ENCODE data around the gene ATP2B2. TPM values are rescaled to one million over a fixed set of nuclear protein-coding genes. Genes with fewer than 3 reads are reported as not detected.

The ATP2B2 gene
- total RNA-seq, 2 donors from 2014 or later: 0.07 to 0.11 TPM

GRCh38 chr3:10519236-10519635 is 13.8 kb upstream of the ATP2B2 start:
- no peak overlapping the region for H3K27ac ChIP-seq
- DNase-seq: no peak
- H3K9ac ChIP-seq (ENCODE audit: low read depth in 2 of 2, low read length in 2 of 2): no peak overlapping the region
- no peaks in the 10 kb centered on the region for H3K9me3 ChIP-seq
- intact Hi-C loops (cut with DNase I): no loop called here
- H3K4me3 ChIP-seq: no peak overlapping the region
- no peaks in the 10 kb centered on the region for H3K4me1 ChIP-seq
- no peaks in the 10 kb centered on the region for H3K27me3 ChIP-seq
- TF ChIP-seq CTCF (IDR thresholded peaks at IDR 0.05): no peak
- H3K36me3 ChIP-seq: no peaks in the 10 kb centered on the region

GRCh38 chr3:10518506-10519150 is 13.2 kb upstream of the ATP2B2 start:
- no peak overlapping the region for H3K9ac ChIP-seq (ENCODE audit: low read depth in 2 of 2, low read length in 2 of 2)
- TF ChIP-seq CTCF (IDR thresholded peaks at IDR 0.05): no peak
- intact Hi-C loops (cut with DNase I): no loop called here
- no peaks in the 10 kb centered on the region for H3K4me1 ChIP-seq
- H3K36me3 ChIP-seq: no peaks in the 10 kb centered on the region
- H3K27ac ChIP-seq: no peak overlapping the region
- no peaks in the 10 kb centered on the region for H3K9me3 ChIP-seq
- H3K27me3 ChIP-seq: no peaks in the 10 kb centered on the region
- no peak overlapping the region for H3K4me3 ChIP-seq
- no peak for DNase-seq

- H3K27me3 ChIP-seq: no peaks in the 10 kb centered on the region
- H3K27ac ChIP-seq: no peak overlapping the region
- no peak for TF ChIP-seq CTCF (IDR thresholded peaks at IDR 0.05)
- H3K9me3 ChIP-seq: no peaks in the 10 kb centered on the region
- no peak overlapping the region for H3K9ac ChIP-seq (ENCODE audit: low read depth in 2 of 2, low read length in 2 of 2)
- intact Hi-C loops (cut with DNase I): no loop called here
- no peaks in the 10 kb centered on the region for H3K4me1 ChIP-seq
- DNase-seq: no peak
- H3K36me3 ChIP-seq: no peaks in the 10 kb centered on the region
- H3K4me3 ChIP-seq: no peak overlapping the region
Observed at GRCh38 chr3:10517627-10518026, 12.2 kb upstream of the ATP2B2 start.

GRCh38 chr3:10516544-10517452 is 11.4 kb upstream of the ATP2B2 start:
- Histone ChIP-seq H3K4me3 (no peak overlapping the region), H3K9me3 (no peaks in the 10 kb centered on the region), H3K4me1 (no peaks in the 10 kb centered on the region), H3K9ac (ENCODE audit: low read depth in 2 of 2, low read length in 2 of 2) (no peak overlapping the region), H3K27me3 (no peaks in the 10 kb centered on the region), H3K27ac (no peak overlapping the region), H3K36me3 (no peaks in the 10 kb centered on the region)
- no peak for TF ChIP-seq CTCF (IDR thresholded peaks at IDR 0.05)
- no peak for DNase-seq
- intact Hi-C loops (cut with DNase I): no loop called here

GRCh38 chr3:10515884-10516495 is 10.6 kb upstream of the ATP2B2 start:
- H3K36me3 ChIP-seq: no peaks in the 10 kb centered on the region
- intact Hi-C loops (cut with DNase I): no loop called here
- DNase-seq: no peak
- H3K9ac ChIP-seq (ENCODE audit: low read depth in 2 of 2, low read length in 2 of 2): no peak overlapping the region
- no peaks in the 10 kb centered on the region for H3K9me3 ChIP-seq
- no peaks in the 10 kb centered on the region for H3K27me3 ChIP-seq
- no peak overlapping the region for H3K27ac ChIP-seq
- TF ChIP-seq CTCF (IDR thresholded peaks at IDR 0.05): no peak
- no peaks in the 10 kb centered on the region for H3K4me1 ChIP-seq
- H3K4me3 ChIP-seq: no peak overlapping the region
